DMS 273 (cell line): ENCODE data around the gene FARSB.
"Not testable (repeated sequence)": the region's sequence is repeated elsewhere in the genome, so short reads cannot be mapped to it uniquely, and the experiment has no call there.

Experiments used
- DNase-seq: peaks from one replicate; lab custom pipeline; 2025; ENCODE audit not compliant: unreplicated experiment; lab: John Stamatoyannopoulos, UW

The FARSB gene

DNA sequence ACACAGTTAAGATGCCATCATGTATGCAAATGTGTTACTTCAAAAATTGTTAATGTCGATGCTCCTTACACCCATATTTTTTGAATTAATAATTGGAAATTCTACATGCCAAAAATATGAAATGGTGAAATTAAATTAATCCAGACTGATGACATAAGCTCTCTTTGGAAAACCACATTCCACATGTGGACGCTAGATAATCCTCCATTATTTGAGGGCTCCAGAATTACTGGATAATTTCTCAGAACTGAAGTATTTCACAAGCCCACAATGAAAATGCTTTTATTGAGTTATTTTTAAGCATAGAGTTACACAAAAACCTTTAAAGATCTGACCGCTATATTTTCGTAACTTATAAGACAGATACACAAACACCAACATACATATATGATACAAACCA lies 47.8 kb downstream of the FARSB start:
- DNase-seq: no peak

DNA sequence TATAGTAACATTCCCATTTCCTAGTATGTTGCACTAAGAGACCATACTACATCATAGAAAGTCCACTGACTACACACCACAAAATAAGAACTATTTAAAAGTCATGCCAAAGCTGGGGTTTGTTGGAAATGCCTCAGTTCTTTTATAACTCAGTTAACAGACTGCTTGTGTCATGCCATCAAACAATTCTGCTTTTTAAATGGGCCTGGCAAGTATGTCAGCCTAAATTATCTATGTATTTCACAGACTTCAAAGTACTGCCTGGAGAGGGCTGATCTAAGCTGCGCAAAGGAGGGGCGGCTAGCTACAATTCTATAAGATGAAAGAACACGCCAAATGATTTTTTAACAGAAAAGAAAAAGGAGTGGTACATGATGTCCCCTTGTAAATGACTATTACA lies 49.6 kb downstream of the FARSB start:
- DNase-seq: no peak

DNA sequence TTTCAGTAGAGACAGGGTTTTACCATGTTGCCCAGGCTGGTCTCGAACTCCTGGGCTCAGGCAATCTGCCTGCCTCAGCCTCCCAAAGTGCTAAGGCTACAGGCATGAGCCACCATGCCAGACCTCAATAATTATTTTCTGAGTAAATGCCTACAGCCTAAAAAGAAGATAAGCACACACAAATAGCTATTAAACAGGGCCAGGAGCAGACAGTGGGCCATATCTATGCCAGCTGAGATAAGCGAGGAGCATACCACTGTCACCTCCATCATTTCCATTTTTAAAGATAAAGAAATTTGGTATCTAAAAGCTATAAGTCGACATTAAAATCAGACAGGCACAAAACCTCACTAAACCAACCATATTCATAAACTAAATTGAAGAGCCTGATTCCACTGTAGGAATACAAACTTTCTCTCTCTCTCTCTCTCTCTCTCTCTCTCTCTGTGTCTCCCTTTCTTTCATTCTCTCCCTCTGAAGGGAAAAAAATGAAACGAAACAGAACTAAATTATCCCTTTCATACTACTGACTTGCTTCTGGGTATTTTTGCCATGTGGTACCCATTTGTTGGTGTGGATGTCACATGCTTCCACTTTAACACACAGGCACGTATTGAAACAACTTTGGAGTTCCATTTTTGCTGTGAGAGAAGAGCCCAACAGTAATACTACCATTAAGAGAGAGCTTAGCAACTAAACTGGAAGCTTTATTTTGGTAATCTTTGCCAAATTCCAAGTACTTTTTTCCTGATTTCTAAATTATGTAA lies 51.0 kb downstream of the FARSB start:
- DNase-seq: no peak

GRCh38 chr2:222603501-222603900 lies 52.4 kb downstream of the FARSB start:
- DNase-seq: no peak

DNA sequence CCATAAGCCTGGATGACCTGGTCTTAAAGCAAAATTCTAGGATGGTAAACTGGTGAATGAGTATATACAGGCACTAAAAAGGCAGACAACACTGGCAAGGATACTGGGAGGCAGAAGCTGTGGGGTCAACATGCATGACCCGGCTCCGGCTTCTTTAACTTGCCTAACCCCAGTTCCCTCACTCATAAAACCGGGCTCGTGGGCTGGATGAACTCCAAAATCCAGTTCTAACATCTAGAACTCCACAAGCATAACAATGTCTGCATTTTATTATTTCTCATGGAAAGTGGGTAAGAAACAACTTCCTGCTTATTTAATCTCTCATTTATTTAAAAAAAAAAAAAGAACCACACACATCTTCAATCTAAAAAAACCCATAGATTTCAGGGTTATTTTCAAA lies 57.3 kb downstream of the FARSB start:
- DNase-seq: no peak

DNA sequence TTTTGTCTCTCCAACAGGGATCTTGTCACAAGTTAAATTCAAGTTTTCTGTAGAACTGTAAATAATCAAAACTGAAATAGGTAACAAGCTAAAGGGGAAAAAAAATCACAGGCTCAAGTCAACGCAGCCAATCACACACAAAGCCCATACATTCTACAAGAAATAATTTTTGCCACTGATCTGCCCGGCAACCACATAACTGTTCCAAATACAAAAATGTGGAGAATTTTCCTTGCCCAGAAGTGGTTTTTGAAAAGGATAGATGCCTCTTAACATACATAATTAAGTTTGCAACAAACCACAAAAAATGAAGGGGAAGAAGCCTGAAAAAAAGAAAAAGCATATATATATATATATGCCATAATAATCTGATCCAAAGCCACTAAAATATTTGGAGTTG lies 60.3 kb downstream of the FARSB start:
- no peak for DNase-seq

DNA sequence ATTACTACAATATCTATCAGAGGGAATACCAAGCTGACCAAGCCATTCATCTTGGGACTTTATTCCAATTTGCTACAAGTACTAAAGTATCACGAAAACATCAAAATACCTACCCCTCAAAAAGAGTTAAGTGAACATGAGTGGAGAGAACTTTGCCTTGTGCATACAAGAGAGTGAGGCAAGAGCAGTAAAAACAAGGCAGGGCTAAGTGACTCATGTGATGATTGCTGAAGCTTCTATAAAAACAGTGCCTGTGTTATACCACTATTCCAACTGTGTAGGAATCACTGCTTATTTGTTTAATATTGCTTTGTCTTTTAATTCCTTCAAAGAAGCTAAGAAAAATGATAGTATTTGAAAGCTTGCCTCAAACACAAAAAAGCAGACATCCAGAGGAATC lies 61.2 kb downstream of the FARSB start:
- no peak for DNase-seq

GRCh38 chr2:222592176-222592575 lies 63.7 kb downstream of the FARSB start:
- no peak for DNase-seq

DNA sequence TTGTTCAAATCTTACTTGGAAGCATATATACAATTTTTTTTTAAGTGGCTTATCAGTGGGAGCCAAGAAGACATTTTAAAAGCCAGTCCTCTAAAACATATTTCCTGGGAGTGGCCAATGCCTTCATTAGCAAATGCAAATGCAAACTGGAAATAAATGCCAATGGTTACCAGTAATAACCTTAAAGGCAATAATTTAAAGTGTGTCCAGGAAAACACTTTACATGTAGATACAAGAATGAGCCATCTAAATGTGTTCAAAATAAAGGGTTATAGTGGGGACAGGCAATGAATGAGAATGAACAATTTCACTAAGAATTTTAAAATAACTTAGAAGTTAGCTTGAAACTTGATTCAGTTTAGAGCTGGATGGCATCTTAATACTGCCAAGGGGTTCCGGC lies 64.2 kb downstream of the FARSB start:
- DNase-seq: no peak

GRCh38 chr2:222584589-222584988 lies 71.3 kb downstream of the FARSB start:
- DNase-seq: not testable (repeated sequence)

GRCh38 chr2:222582928-222583327 lies 73.0 kb downstream of the FARSB start:
- peak; percentile 55 for DNase-seq

DNA sequence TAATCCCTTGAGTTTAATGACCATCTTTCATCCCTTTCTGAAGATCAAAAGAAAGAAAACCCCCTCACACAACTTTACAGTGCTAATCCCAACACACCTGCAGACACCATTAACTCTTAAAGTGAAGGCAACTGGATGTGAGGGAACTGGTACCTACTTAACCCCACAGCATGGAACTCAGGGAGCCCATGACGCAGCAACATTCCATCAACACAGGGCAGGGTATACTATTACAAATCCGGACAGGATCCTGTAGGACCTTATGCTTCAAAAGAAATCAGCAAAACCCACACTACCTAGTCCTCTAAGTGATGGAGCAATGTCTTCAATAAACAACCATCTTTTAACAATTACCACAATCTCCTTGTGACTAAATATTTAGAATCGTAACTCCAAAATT lies 78.6 kb downstream of the FARSB start:
- DNase-seq: peak; percentile 21

- DNase-seq: peak; percentile 13
Measured at GRCh38 chr2:222576171-222577081, 79.5 kb downstream of the FARSB start.

- DNase-seq: no peak
Measured at GRCh38 chr2:222575618-222576017, 80.3 kb downstream of the FARSB start.

- peak; percentile 74 for DNase-seq
Measured at GRCh38 chr2:222572751-222573174, 83.1 kb downstream of the FARSB start.

- DNase-seq: peak; percentile 56
Measured at GRCh38 chr2:222572264-222572721, 83.6 kb downstream of the FARSB start.

- DNase-seq: peak; percentile 25
Measured at GRCh38 chr2:222569826-222570225, 86.1 kb downstream of the FARSB start.

- peak; percentile 84 for DNase-seq
Measured at GRCh38 chr2:222568865-222569264, 87.0 kb downstream of the FARSB start.

- DNase-seq: no peak
Measured at GRCh38 chr2:222566229-222566628, 89.7 kb downstream of the FARSB start.

GRCh38 chr2:222563936-222564335 lies 92.0 kb downstream of the FARSB start:
- DNase-seq: peak; percentile 26

GRCh38 chr2:222563106-222563718 lies 92.7 kb downstream of the FARSB start:
- peak; percentile 52 for DNase-seq
